M059J (cell line): ENCODE results near the gene DNAJC13. TPM values are rescaled to one million over a fixed set of nuclear protein-coding genes. Genes with fewer than 3 reads are reported as not detected.
A peak's percentile ranks its signal among the peaks of the same experiment; 100 is the strongest.
"Not testable (repeated sequence)": the region's sequence is repeated elsewhere in the genome, so short reads cannot be mapped to it uniquely, and the experiment has no call there.

Source experiments
- DNase-seq: peaks from one replicate; pipeline ENCODE4 v3.0.0-alpha.2; 2012; ENCODE audit warnings: low read depth
- total RNA-seq: library from RNA; depleted of rRNA; stranded (reverse); fragments of >200 nt; shearing (Covaris generic); gene quantifications from 2 replicates; pipeline ENCODE4 v1.2.3, GENCODE V29; 2014

The DNAJC13 gene
- total RNA-seq, 1 experiment from 2014 or later, result 43.0 TPM

GRCh38 chr3:132545471-132545870 is 128.2 kb downstream of the DNAJC13 start:
- DNase-seq, result no peak

GRCh38 chr3:132549169-132549568 is 131.9 kb downstream of the DNAJC13 start:
- no peak for DNase-seq

DNA sequence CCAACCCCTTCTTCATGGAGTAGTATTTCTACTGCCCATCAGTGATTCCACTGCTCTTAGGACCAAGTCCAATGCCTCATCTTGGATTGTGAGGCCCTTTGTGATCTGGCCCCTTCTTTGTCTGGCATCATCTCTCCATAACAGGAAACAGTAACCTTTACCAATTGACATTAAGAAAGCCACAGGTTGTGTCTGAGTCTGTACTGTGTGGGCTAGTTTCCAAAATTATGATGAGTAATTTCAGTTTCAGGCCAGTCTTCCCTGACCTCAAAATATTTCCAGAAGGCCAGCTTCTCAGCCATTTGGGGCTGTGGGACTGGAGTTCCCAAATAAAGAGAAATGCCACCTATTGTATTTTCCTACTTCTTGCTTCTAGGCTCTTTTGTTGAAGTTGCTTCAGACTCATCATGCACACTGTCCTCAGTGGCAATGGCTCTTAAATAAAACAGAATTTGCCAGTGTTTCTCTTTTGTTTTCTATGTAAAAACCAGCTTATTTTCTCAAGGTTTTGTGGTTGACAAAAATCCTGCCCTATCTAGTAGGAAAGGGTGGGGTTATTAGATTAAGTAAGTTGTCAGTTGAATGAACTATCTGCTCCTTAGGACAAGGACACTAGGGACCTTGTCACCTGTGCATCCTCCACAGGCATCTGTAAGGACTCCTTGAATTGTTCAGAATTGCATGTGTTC is 132.7 kb downstream of the DNAJC13 start:
- DNase-seq, result peak; percentile 92

DNA sequence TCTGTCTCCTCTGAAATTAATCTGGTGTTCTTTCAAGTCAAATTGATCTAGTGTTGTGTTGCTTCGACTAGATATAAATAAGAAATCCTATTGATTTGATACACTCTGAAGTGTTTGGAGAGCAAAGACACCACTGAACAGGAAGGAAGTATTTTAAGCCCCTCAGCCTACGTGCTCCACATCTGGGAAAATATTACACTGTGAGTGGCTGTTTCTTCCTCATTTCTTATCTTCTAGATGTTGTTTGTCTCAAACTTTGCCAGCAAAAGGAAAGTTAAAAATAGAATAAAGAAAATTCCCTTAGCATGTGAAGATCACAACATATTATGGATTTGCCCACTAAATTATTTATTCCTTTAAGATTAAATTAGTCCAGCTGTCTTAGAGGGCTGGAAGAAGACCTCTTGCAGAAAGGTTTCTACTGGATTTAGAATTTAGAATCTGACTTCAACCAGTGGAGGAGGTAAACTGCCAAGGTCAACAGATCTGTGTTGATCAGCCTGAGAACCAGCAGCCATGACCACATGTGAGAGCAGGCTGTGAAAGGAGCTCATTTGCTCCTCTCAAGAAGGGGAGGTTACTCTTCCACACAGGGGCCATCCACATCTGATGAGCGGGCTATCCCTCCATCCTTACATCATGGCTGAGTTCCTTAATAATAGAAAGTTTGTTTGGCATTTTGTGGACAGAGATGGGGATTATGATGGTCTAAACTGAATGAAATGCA is 133.4 kb downstream of the DNAJC13 start:
- DNase-seq, result no peak

- no peak for DNase-seq
These were observed 136.5 kb downstream of the DNAJC13 start for GRCh38 chr3:132553826-132554225.

DNA sequence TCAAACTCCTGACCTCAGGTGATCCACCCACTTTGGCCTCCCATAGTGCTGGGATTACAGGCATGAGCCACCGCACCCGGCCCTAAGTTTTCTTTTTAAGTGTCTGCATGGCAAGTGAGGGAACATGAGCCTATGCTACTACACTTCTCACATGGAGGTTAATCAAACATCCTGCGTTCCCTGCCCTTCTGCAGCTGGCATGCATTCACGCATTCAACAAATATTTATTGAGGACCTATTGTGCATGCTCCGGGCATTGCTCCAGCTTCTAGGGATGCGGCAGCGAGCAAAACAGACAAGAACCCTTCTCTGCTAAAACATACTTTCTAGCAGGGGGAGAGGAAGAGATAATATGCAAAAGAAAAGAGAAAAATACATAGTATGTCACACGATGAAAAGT is 137.1 kb downstream of the DNAJC13 start:
- peak; percentile 20 for DNase-seq

- no peak for DNase-seq
These were observed 138.2 kb downstream of the DNAJC13 start for GRCh38 chr3:132555306-132556035.

DNA sequence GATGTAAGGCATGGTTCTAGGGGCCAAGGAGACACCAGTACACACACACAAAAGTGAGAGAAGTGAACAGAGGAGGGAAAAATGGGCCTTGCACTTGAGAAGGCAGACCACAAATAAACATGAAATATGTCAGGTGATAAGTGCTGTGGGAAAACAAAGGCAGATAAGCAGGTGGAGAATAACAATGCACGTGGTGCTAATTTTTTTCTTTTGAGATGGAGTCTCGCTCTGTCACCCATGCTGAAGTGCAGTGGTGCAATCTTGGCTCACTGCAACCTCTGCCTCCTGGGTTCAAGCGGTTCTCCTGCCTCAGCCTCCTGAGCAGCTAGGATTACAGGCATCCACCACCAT is 138.7 kb downstream of the DNAJC13 start:
- not testable (repeated sequence) for DNase-seq

DNA sequence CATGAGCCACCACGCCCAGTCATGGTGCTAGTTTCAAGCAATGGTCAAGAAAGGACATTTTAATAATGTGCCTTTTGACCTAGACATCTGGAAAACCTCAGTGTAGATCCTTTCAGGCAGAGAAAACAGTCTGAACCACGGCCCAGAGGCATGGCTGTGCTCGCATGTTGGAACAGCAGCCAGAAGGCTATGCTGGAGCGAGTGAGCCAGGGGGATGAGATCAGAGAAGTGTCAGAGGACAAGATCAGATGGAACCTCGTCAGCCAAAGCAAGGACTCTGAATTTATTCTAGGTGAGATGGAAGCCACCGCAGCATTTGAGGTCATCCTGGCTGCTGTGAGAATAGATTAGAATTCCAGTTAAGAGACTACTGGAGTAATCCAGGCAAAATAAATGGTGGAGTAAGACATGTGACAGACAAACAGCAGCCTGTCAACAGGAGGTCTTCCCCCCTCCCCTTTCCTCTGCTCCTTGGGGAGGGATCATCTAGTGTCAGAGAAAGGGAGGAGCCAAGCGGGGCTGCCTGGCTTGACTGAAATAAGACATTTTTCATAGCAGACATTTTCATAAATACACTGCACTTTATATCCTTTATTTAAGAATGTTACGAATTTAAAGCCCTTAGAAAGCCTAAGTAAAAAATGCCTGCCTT is 139.3 kb downstream of the DNAJC13 start:
- DNase-seq, result no peak

DNA sequence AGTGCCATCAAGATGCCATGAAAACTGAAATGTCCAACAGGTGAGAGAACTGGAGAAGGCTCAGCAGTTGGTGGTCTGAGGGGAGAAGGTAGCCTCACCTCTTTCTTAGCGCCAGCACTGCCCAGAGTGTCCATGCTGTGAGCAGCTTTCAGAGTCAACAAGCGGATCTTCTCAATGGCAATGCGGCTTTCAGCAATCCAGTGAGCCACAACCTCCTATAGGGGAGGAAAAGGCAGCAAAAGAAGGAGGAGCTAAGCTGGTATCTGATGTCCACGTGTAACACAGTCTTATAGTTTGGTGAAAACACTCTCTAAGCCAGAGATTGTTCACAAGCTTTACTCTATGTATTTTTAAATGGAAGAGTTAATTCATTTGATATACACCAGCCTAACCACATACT is 143.7 kb downstream of the DNAJC13 start:
- no peak for DNase-seq

DNA sequence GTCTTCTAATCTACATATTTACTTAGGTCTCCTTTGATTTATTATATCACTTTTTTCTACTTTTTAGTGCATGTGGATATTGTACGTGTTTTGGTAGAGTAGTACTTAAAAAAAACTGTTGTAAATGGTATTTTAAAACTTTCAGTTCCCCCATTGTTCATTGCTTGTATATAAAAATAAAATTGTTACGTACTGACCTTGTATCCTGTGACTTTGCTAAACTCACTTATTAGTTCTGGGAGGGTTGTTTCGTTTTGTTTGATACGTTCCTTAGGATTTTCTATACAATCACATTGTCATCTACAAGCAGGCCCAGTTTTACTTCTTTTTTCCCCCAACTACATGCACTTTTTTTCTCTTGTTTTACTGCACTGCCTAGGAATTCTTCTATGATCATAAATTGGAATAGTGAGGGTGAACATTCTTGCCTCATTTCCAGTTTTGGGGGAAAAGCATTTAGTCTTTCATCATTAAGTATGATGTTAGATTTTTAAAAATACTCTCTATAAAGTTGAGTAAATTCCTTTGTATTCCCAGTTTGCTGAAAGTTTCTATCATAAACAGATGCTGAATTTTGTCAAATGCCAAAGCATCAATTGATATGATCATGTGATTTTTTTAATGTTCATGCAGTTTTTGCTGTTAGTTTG is 146.2 kb downstream of the DNAJC13 start:
- no peak for DNase-seq

- no peak for DNase-seq
These were observed 146.8 kb downstream of the DNAJC13 start for GRCh38 chr3:132564070-132564465.

- no peak for DNase-seq
These were observed 151.1 kb downstream of the DNAJC13 start for GRCh38 chr3:132568422-132568821.

GRCh38 chr3:132569153-132569552 is 151.9 kb downstream of the DNAJC13 start:
- DNase-seq, result peak; percentile 7

DNA sequence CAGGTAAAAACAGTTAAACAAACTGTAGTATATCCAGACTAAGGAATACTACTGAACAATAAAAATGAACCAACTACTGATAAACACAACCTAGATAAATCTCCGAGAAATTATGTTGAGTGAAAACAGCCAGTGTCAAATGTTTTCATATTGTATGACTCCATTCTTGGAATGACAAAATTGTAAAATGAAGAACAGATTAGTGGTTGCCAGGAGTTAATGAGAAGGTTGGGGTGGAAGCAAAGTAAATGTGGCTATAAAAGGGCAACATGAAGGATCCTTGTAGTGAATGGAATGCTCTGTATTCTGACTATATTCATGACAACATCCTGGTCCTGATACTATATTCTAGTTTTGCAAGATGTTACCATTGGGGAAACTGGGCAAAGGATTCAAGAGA is 152.3 kb downstream of the DNAJC13 start:
- no peak for DNase-seq

GRCh38 chr3:132570016-132570415 is 152.7 kb downstream of the DNAJC13 start:
- DNase-seq, result no peak

- DNase-seq, result no peak
These were observed 156.5 kb downstream of the DNAJC13 start for GRCh38 chr3:132573797-132574211.

DNA sequence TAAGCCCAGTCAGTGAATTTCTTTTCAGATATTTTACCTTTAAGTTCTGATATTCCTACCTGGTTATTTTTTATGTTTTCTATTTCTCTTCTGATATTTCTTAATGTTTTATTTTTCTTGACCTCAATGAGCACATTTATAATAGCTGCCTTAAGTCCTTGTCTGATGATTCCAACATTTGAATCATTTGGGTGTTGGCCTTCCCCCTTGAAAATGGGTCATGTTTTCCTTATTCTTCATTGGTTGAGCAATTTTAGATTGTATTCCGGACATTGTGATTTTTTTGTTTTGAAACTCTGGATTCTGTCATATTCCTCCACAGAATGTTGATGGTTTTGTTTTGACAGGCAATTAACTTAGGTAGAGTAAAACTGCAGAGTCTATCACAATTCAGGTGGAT is 170.1 kb downstream of the DNAJC13 start:
- DNase-seq, result no peak
